Neural crest cell (in vitro differentiated cells): ENCODE measurements around the gene ASPSCR1. TPM values are rescaled to one million over a fixed set of nuclear protein-coding genes. Genes with fewer than 3 reads are reported as not detected.

Source experiments
- DNase-seq: peaks from one replicate; pipeline ENCODE4 v3.0.0; 2021; ENCODE audit warnings: low read depth, mixed read lengths, low spot score
- H3K27ac Mint-ChIP-seq: one replicate; pipeline ENCODE4 v1.8.0; 2021; ENCODE audit warnings: mild to moderate bottlenecking, mixed read lengths; ENCODE audit not compliant: unreplicated experiment
- H3K27me3 Mint-ChIP-seq: 2 replicates; pipeline ENCODE4 v1.8.0; 2021; ENCODE audit warnings: low read depth, mild to moderate bottlenecking, mixed read lengths
- H3K36me3 Mint-ChIP-seq: 2 replicates; pipeline ENCODE4 v1.8.0; 2021; ENCODE audit warnings: low read depth, mild to moderate bottlenecking, mixed read lengths
- H3K4me1 Mint-ChIP-seq: 2 replicates; pipeline ENCODE4 v1.8.0; 2021; ENCODE audit warnings: mixed read lengths
- H3K4me3 Mint-ChIP-seq: one replicate; pipeline ENCODE4 v1.8.0; 2021; ENCODE audit warnings: mild to moderate bottlenecking, mixed read lengths
- H3K9me3 Mint-ChIP-seq: 2 replicates; pipeline ENCODE4 v1.8.0; 2021; ENCODE audit warnings: mixed read lengths
- CTCF ChIP-seq: fragments of 200-600 bp; sonication (generic); conservative IDR thresholded peaks from 2 replicates; pipeline ENCODE4 v1.5.0; 2021; ENCODE audit warnings: antibody characterized with exemption, mild to moderate bottlenecking
- total RNA-seq: library from RNA; stranded (reverse); gene quantifications from 2 replicates; pipeline ENCODE4 v1.2.1, GENCODE V29; 2021

Gene ASPSCR1
- total RNA-seq, 1 donor from 2014 or later = 51.9 TPM

GRCh38 chr17:82018989-82019689, 41.7 kb downstream of the ASPSCR1 start:
- Mint-ChIP-seq H3K36me3 (no peaks in the 10 kb centered on the region), H3K27ac (peak overlapping the region; percentile 19), H3K4me1 (peaks cover 13% of the 10 kb centered on the region), H3K9me3 (no peaks in the 10 kb centered on the region), H3K4me3 (peak overlapping the region; percentile 74), H3K27me3 (peaks cover 6% of the 10 kb centered on the region)
- TF ChIP-seq CTCF = no peak
- no peak for DNase-seq

- Mint-ChIP-seq H3K9me3 (no peaks in the 10 kb centered on the region), H3K4me3 (peak overlapping the region; percentile 97), H3K36me3 (no peaks in the 10 kb centered on the region), H3K4me1 (peaks cover 15% of the 10 kb centered on the region), H3K27ac (no peak overlapping the region), H3K27me3 (peaks cover 6% of the 10 kb centered on the region)
- peak; percentile 78 for DNase-seq
- TF ChIP-seq CTCF = peak; percentile 80
Observed at GRCh38 chr17:82019690-82020571, 42.5 kb downstream of the ASPSCR1 start.

- DNase-seq = no peak
- TF ChIP-seq CTCF = no peak
- H3K27me3 Mint-ChIP-seq = peaks cover 6% of the 10 kb centered on the region
- peak overlapping the region; percentile 97 for H3K4me3 Mint-ChIP-seq
- no peaks in the 10 kb centered on the region for H3K36me3 Mint-ChIP-seq
- no peaks in the 10 kb centered on the region for H3K9me3 Mint-ChIP-seq
- peaks cover 15% of the 10 kb centered on the region for H3K4me1 Mint-ChIP-seq
- no peak overlapping the region for H3K27ac Mint-ChIP-seq
Observed at GRCh38 chr17:82020572-82021106, 43.2 kb downstream of the ASPSCR1 start.

GRCh38 chr17:82021107-82021899, 43.9 kb downstream of the ASPSCR1 start:
- Mint-ChIP-seq H3K9me3 (no peaks in the 10 kb centered on the region), H3K4me3 (peak overlapping the region; percentile 97), H3K27me3 (peaks cover 6% of the 10 kb centered on the region), H3K36me3 (no peaks in the 10 kb centered on the region), H3K27ac (peak overlapping the region; percentile 84), H3K4me1 (peaks cover 18% of the 10 kb centered on the region)
- peak; percentile 55 for DNase-seq
- peak; percentile 68 for TF ChIP-seq CTCF

- Mint-ChIP-seq H3K27ac (peak overlapping the region; percentile 84), H3K4me1 (peaks cover 18% of the 10 kb centered on the region), H3K36me3 (no peaks in the 10 kb centered on the region), H3K4me3 (peak overlapping the region; percentile 97), H3K27me3 (peaks cover 6% of the 10 kb centered on the region), H3K9me3 (no peaks in the 10 kb centered on the region)
- DNase-seq = no peak
- TF ChIP-seq CTCF = no peak
Observed at GRCh38 chr17:82021900-82022309, 44.5 kb downstream of the ASPSCR1 start.
